Measurements from ENCODE around the gene SERPINB1.

The SERPINB1 gene

GRCh38 chr6:2793534-2794151 is 48.0 kb downstream of the SERPINB1 start:
- DNase-seq: no peak
- TF ChIP-seq, protein P1, sequence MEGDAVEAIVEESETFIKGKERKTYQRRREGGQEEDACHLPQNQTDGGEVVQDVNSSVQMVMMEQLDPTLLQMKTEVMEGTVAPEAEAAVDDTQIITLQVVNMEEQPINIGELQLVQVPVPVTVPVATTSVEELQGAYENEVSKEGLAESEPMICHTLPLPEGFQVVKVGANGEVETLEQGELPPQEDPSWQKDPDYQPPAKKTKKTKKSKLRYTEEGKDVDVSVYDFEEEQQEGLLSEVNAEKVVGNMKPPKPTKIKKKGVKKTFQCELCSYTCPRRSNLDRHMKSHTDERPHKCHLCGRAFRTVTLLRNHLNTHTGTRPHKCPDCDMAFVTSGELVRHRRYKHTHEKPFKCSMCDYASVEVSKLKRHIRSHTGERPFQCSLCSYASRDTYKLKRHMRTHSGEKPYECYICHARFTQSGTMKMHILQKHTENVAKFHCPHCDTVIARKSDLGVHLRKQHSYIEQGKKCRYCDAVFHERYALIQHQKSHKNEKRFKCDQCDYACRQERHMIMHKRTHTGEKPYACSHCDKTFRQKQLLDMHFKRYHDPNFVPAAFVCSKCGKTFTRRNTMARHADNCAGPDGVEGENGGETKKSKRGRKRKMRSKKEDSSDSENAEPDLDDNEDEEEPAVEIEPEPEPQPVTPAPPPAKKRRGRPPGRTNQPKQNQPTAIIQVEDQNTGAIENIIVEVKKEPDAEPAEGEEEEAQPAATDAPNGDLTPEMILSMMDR (IDR thresholded peaks at IDR 0.05; ENCODE audit: low read depth, low read length, missing control alignments): no peak
- H3K27ac ChIP-seq: no peak overlapping the region
- in situ Hi-C loops (cut with HindIII; ENCODE audit: low pct_ligation_motif_present, low sequenced_read_pairs): no loop called here
- no peak overlapping the region for H3K4me3 ChIP-seq (ENCODE audit: low read depth, low read length)
- no peaks in the 10 kb centered on the region for H3K36me3 ChIP-seq (replicated peaks)
- no peaks in the 10 kb centered on the region for H3K27me3 ChIP-seq (replicated peaks)

- TF ChIP-seq, protein P1 (IDR thresholded peaks at IDR 0.05; ENCODE audit: low read depth, low read length, missing control alignments): no peak
- in situ Hi-C loops (cut with HindIII; ENCODE audit: low pct_ligation_motif_present, low sequenced_read_pairs): no loop called here
- H3K27me3 ChIP-seq (replicated peaks): no peaks in the 10 kb centered on the region
- peak overlapping the region; percentile 82 for H3K27ac ChIP-seq
- peak; percentile 74 for DNase-seq
- no peaks in the 10 kb centered on the region for H3K36me3 ChIP-seq (replicated peaks)
- no peak overlapping the region for H3K4me3 ChIP-seq (ENCODE audit: low read depth, low read length)
Observed at GRCh38 chr6:2792330-2793110, 49.1 kb downstream of the SERPINB1 start.

- DNase-seq: no peak
- peak overlapping the region; percentile 82 for H3K27ac ChIP-seq
- in situ Hi-C loops (cut with HindIII; ENCODE audit: low pct_ligation_motif_present, low sequenced_read_pairs): no loop called here
Observed at GRCh38 chr6:2791450-2791974, 50.2 kb downstream of the SERPINB1 start.

GRCh38 chr6:2790588-2791449 is 50.8 kb downstream of the SERPINB1 start:
- no peak overlapping the region for H3K4me3 ChIP-seq (ENCODE audit: low read depth, low read length)
- H3K27ac ChIP-seq: peak overlapping the region; percentile 82
- peak; percentile 94 for DNase-seq
- H3K27me3 ChIP-seq (replicated peaks): no peaks in the 10 kb centered on the region
- TF ChIP-seq, protein P1 (IDR thresholded peaks at IDR 0.05; ENCODE audit: low read depth, low read length, missing control alignments): peak; percentile 88
- H3K36me3 ChIP-seq (replicated peaks): no peaks in the 10 kb centered on the region
- in situ Hi-C loops (cut with HindIII; ENCODE audit: low pct_ligation_motif_present, low sequenced_read_pairs): no loop called here

More at GRCh38 chr6:2791450-2791974, 50.2 kb downstream of the SERPINB1 start:
- no peak overlapping the region for H3K4me3 ChIP-seq (ENCODE audit: low read depth, low read length)
- H3K27me3 ChIP-seq (replicated peaks): no peaks in the 10 kb centered on the region
- TF ChIP-seq, protein P1 (IDR thresholded peaks at IDR 0.05; ENCODE audit: low read depth, low read length, missing control alignments): no peak
- no peaks in the 10 kb centered on the region for H3K36me3 ChIP-seq (replicated peaks)

DNA sequence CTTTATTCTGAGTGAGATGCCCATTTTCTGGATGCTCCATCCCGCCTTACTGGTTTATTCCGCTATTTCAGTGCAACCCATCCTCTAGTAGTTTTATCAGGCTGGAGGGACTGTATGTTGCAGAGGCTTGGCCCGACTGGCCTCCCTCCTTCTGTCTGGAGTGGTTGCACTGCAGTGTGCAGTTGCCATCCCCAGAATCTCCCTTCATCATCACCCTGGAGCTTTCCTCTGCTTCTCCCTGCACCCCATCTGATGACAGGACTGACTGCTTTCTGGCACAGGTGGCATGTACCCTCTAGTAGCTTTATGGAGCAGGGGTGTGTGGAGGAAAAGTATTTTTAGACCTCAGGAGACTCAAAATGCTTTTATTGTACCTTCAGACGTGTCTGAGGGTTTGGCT is 55.4 kb downstream of the SERPINB1 start:
- DNase-seq: no peak
- Histone ChIP-seq H3K4me3 (ENCODE audit: low read depth, low read length) (no peak overlapping the region), H3K36me3 (replicated peaks) (peaks cover 4% of the 10 kb centered on the region), H3K27ac (no peak overlapping the region), H3K27me3 (replicated peaks) (no peaks in the 10 kb centered on the region)
- in situ Hi-C loops (cut with HindIII; ENCODE audit: low pct_ligation_motif_present, low sequenced_read_pairs): no loop called here
- TF ChIP-seq, protein P1 (IDR thresholded peaks at IDR 0.05; ENCODE audit: low read depth, low read length, missing control alignments): no peak
